Nephron progenitor cell (in vitro differentiated cells): ENCODE results near the gene RCC1.

Experiments used
- DNase-seq: peaks from one replicate; pipeline ENCODE4 v3.0.0; 2021
- H3K27ac Mint-ChIP-seq: 2 replicates; pipeline ENCODE4 v1.8.0; 2021; ENCODE audit warnings: mild to moderate bottlenecking, moderate library complexity, mixed read lengths
- H3K27me3 Mint-ChIP-seq: 2 replicates; pipeline ENCODE4 v1.8.0; 2021; ENCODE audit warnings: mild to moderate bottlenecking, low read depth, mixed read lengths; ENCODE audit not compliant: poor library complexity
- H3K36me3 Mint-ChIP-seq: 2 replicates; pipeline ENCODE4 v1.8.0; 2021; ENCODE audit warnings: low read depth, mixed read lengths
- H3K4me1 Mint-ChIP-seq: 2 replicates; pipeline ENCODE4 v1.8.0; 2021; ENCODE audit warnings: mixed read lengths
- H3K4me3 Mint-ChIP-seq: 2 replicates; pipeline ENCODE4 v1.8.0; 2021; ENCODE audit warnings: mild to moderate bottlenecking, moderate library complexity, mixed read lengths
- H3K9me3 Mint-ChIP-seq: 2 replicates; pipeline ENCODE4 v1.8.0; 2021; ENCODE audit warnings: mild to moderate bottlenecking, moderate library complexity, mixed read lengths
- CTCF ChIP-seq: fragments of 200-600 bp; sonication (generic); IDR thresholded peaks from 2 replicates; pipeline ENCODE4 v1.5.0; 2021; ENCODE audit warnings: antibody characterized with exemption

RCC1 gene, protein sequence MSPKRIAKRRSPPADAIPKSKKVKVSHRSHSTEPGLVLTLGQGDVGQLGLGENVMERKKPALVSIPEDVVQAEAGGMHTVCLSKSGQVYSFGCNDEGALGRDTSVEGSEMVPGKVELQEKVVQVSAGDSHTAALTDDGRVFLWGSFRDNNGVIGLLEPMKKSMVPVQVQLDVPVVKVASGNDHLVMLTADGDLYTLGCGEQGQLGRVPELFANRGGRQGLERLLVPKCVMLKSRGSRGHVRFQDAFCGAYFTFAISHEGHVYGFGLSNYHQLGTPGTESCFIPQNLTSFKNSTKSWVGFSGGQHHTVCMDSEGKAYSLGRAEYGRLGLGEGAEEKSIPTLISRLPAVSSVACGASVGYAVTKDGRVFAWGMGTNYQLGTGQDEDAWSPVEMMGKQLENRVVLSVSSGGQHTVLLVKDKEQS

DNA sequence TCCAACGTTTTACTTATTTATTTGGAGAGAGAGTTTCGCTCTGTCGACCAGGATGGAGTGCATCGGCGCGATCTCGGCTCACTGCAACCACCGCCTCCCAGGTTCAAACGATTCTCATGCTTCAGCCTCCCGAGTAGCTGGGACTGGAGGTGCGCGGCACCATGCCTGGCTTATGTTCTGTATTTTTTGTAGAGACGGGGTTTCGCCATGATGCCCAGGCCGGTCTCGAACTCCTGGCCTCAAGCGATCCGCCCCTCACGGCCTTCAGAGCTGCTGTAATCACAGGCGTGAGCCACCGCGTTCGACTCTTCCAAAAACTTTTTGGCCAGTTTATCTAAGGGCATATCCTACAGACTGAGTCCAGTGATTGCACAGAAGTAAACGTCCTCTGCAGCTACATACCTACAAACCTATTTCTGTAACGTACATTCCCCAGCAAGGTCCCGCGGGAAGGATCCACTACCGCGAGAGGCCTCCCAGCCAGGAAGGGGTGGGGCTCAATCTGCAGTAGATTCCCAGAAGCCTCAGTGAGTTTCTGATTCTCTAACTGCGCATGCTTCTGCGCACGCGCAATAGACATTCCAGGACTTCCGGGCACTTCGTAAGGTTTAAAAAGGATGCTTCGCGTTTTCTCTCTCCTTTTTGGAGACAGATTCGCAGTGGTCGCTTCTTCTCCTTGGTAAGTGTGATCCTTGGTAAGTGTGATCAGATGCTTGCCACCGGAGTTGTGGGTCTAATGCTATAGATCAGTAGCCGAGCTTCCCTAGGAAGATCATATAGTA lies at the start of gene RCC1:
Gene RCC1 (plus strand): TSS at position 638 of the 782 bp plus-strand sequence. CDS start 23,824 bp downstream, outside the sequence.
- no peaks in the 10 kb centered on the region for H3K9me3 Mint-ChIP-seq
- no peak for TF ChIP-seq CTCF
- no peaks in the 10 kb centered on the region for H3K27me3 Mint-ChIP-seq
- peak within 1 kb of the TSS; percentile 98 for H3K4me3 Mint-ChIP-seq
- peak within 1 kb of the TSS; percentile 97 for H3K27ac Mint-ChIP-seq
- peaks cover 31% of the 10 kb centered on the region for H3K36me3 Mint-ChIP-seq
- peak; percentile 93 for DNase-seq
- H3K4me1 Mint-ChIP-seq = peaks cover 39% of the 10 kb centered on the region

- H3K27me3 Mint-ChIP-seq = no peaks in the 10 kb centered on the region
- no peaks in the 10 kb centered on the region for H3K9me3 Mint-ChIP-seq
- DNase-seq = no peak
- H3K36me3 Mint-ChIP-seq = peaks cover 29% of the 10 kb centered on the region
- H3K4me3 Mint-ChIP-seq = no peak overlapping the region
- peaks cover 11% of the 10 kb centered on the region for H3K4me1 Mint-ChIP-seq
- TF ChIP-seq CTCF = no peak
- H3K27ac Mint-ChIP-seq = peak overlapping the region; percentile 47
Observed at GRCh38 chr1:28456078-28456477, 49.8 kb upstream of the RCC1 start.

- Mint-ChIP-seq H3K36me3 (peaks cover 39% of the 10 kb centered on the region), H3K4me3 (no peak overlapping the region), H3K27me3 (no peaks in the 10 kb centered on the region), H3K4me1 (peaks cover 11% of the 10 kb centered on the region), H3K9me3 (no peaks in the 10 kb centered on the region), H3K27ac (no peak overlapping the region)
- no peak for TF ChIP-seq CTCF
- no peak for DNase-seq
Observed at GRCh38 chr1:28457678-28458077, 48.2 kb upstream of the RCC1 start.

DNA sequence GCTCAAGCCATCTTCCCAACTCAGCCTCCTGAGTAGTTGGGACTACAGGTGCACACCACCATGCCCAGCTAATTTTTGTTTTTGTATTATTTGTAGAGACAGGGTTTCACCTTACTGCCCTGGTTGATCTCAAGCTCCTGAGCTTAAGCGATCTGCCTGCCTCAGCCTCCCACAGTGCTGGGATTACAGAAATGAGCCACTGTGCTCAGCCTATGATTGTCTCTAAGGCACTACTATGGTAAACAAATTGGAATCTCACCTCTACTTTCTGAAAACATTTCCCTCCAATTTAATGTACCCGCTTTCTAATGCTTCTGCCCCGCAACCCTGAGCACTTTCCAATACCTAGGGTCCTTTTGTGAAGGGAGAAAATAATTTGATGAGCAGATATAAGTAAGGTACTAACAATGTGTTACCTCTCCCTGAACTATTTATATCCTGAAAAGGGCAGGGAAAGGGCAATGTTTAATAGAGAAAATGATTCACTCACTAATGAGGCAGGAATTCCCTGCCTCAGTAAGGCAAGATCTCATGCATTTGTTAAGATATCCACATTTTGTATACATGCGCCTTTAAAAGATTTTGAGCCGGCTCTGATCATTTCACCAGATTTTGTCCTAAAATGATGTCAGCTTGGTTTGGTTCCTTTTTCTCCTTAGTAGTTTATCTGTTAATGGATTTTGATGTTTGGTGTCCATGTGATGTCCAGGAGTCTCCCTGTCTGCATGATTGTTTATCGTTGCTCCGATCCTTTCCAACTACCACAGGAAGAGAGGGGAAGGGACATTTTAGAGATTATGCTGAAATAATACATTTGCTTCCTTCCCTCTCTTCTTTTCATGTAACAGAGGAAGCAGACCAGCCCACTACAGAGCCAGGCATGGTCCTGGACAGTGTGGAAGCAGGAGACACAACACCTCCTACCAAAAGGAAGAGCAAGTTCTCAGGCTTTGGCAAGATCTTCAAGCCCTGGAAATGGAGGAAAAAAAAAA lies 47.3 kb upstream of the RCC1 start:
- no peaks in the 10 kb centered on the region for H3K9me3 Mint-ChIP-seq
- no peaks in the 10 kb centered on the region for H3K27me3 Mint-ChIP-seq
- no peak for TF ChIP-seq CTCF

GRCh38 chr1:28466226-28466778 lies 39.5 kb upstream of the RCC1 start:
- no peaks in the 10 kb centered on the region for H3K27me3 Mint-ChIP-seq
- H3K4me1 Mint-ChIP-seq = no peaks in the 10 kb centered on the region
- no peak for TF ChIP-seq CTCF
- no peak overlapping the region for H3K27ac Mint-ChIP-seq
- H3K9me3 Mint-ChIP-seq = no peaks in the 10 kb centered on the region
- peaks cover 55% of the 10 kb centered on the region for H3K36me3 Mint-ChIP-seq
- H3K4me3 Mint-ChIP-seq = no peak overlapping the region
- DNase-seq = no peak

More for the DNA sequence above, 47.3 kb upstream of the RCC1 start:
- H3K27ac Mint-ChIP-seq = no peak overlapping the region
- peaks cover 37% of the 10 kb centered on the region for H3K36me3 Mint-ChIP-seq
- H3K4me1 Mint-ChIP-seq = peaks cover 11% of the 10 kb centered on the region
- H3K4me3 Mint-ChIP-seq = no peak overlapping the region
- no peak for DNase-seq
